Activated T-helper 9 cell treated with anti-CD3 and anti-CD28 coated beads, Interleukin-2, amount 50 U/mL, for 16 hours (primary cell): ENCODE data around the gene TRIM59.

Experiments
- DNase-seq: peaks from one replicate; pipeline ENCODE4 v3.0.0-alpha.2; 2020; ENCODE audit warnings: low read depth

TRIM59 gene

GRCh38 chr3:160402221-160403027 is 47.2 kb downstream of the TRIM59 start:
- DNase-seq: no peak

- DNase-seq: no peak
Measured at GRCh38 chr3:160401291-160402095, 48.1 kb downstream of the TRIM59 start.

GRCh38 chr3:160400702-160401150 is 48.9 kb downstream of the TRIM59 start:
- DNase-seq: peak; percentile 2

- DNase-seq: peak; percentile 10
Measured at GRCh38 chr3:160400030-160400701, 49.4 kb downstream of the TRIM59 start.

GRCh38 chr3:160399125-160400029 is 50.2 kb downstream of the TRIM59 start, which contains the start of the genes IFT80 and SMC4:
Gene IFT80 (minus strand): TSS chr3:160399225. CDS start chr3:160384600, 14,625 bp downstream.
Gene SMC4 (plus strand): TSS chr3:160399650. CDS start chr3:160400827, 1,177 bp downstream.
- peak; percentile 91 for DNase-seq

GRCh38 chr3:160398820-160399124 is 50.8 kb downstream of the TRIM59 start:
- no peak for DNase-seq

GRCh38 chr3:160395297-160395696 is 54.3 kb downstream of the TRIM59 start:
- DNase-seq: no peak

GRCh38 chr3:160394009-160394392 is 55.6 kb downstream of the TRIM59 start:
- no peak for DNase-seq

- DNase-seq: no peak
Measured at GRCh38 chr3:160393346-160394008, 56.1 kb downstream of the TRIM59 start.

- DNase-seq: no peak
Measured at GRCh38 chr3:160392798-160393197, 56.8 kb downstream of the TRIM59 start.

GRCh38 chr3:160390565-160391138 is 58.9 kb downstream of the TRIM59 start:
- no peak for DNase-seq
